Common myeloid progenitor, CD34-positive (primary cell): ENCODE results near the gene C10orf53.

ENCODE experiments used
- CTCF ChIA-PET: fragments of 350-600 bp; sonication (Branson Sonifier 250); formaldehyde crosslinking; loops from one replicate; lab custom pipeline; 2021; ENCODE audit warnings: antibody characterized with exemption; lab: Charles Lee
- POLR2A ChIA-PET: fragments of 350-600 bp; sonication (Branson Sonifier 250); formaldehyde crosslinking; loops from one replicate; lab custom pipeline; 2021; ENCODE audit warnings: antibody characterized with exemption; lab: Charles Lee
- DNase-seq, 3 donors: peaks; one replicate each; pipeline versions ENCODE4 v3.0.0 to v3.0.0-alpha.2; 2013
- H3K27ac ChIP-seq, 2 experiments: 1 replicate in 1 of 2; 2 replicates in 1 of 2; pipeline ENCODE4 v1.7.0; 2013; ENCODE audit warnings: inconsistent platforms in 2 of 2, low read length in 2 of 2, mild to moderate bottlenecking in 2 of 2, low read depth in 1 of 2, moderate library complexity in 1 of 2; ENCODE audit not compliant: severe bottlenecking in 2 of 2, insufficient read depth in 1 of 2, poor library complexity in 1 of 2
- H3K27me3 ChIP-seq, 5 experiments: replicated peaks in 2 of 5; 1 replicate in 3 of 5; 2 replicates in 2 of 5; pipeline versions ENCODE4 v1.6.1 to v1.7.0; 2013; ENCODE audit warnings: low read length in 4 of 5, mild to moderate bottlenecking in 2 of 5, moderate library complexity in 2 of 5, inconsistent platforms in 1 of 5; ENCODE audit not compliant: insufficient read depth in 5 of 5, control insufficient read depth in 4 of 5
- H3K36me3 ChIP-seq, 4 experiments: 1 replicate in 2 of 4; 2 replicates in 2 of 4; pipeline versions ENCODE4 v1.6.1 to v1.7.0; 2013; ENCODE audit warnings: low read length in 3 of 4, control low read depth in 1 of 4, mild to moderate bottlenecking in 1 of 4; ENCODE audit not compliant: control insufficient read depth in 4 of 4, insufficient read depth in 4 of 4
- H3K4me1 ChIP-seq, 4 experiments: 1 replicate in 3 of 4; 2 replicates in 1 of 4; pipeline versions ENCODE4 v1.6.1 to v1.7.1; 2013; ENCODE audit warnings: low read length in 3 of 4, mild to moderate bottlenecking in 3 of 4, control low read depth in 1 of 4, inconsistent platforms in 1 of 4, moderate library complexity in 1 of 4; ENCODE audit not compliant: control insufficient read depth in 4 of 4, insufficient read depth in 4 of 4; ENCODE audit errors: control extremely low read depth in 1 of 4
- H3K4me3 ChIP-seq, 7 experiments: 1 replicate in 4 of 7; 2 replicates in 3 of 7; pipeline versions ENCODE4 v1.5.1 to v1.7.0; 2013; ENCODE audit warnings: mild to moderate bottlenecking in 7 of 7, low read length in 6 of 7, moderate library complexity in 6 of 7, inconsistent platforms in 2 of 7, low read depth in 2 of 7, control low read depth in 1 of 7; ENCODE audit not compliant: insufficient read depth in 4 of 7, control insufficient read depth in 1 of 7; ENCODE audit errors: extremely low read depth in 1 of 7
- H3K9me3 ChIP-seq, 5 experiments: 1 replicate in 4 of 5; 2 replicates in 1 of 5; pipeline versions ENCODE4 v1.6.1 to v1.7.1; 2013; ENCODE audit warnings: low read length in 4 of 5, mild to moderate bottlenecking in 2 of 5, inconsistent platforms in 1 of 5, low read depth in 1 of 5, moderate library complexity in 1 of 5; ENCODE audit not compliant: control insufficient read depth in 4 of 5, insufficient read depth in 2 of 5; ENCODE audit errors: control extremely low read depth in 1 of 5
- WGBS: methylation state at CpG from one replicate; pipeline ENCODE4 v1.1.5; 2013; ENCODE audit not compliant: insufficient coverage; 5-methylcytosine and 5-hydroxymethylcytosine counted together

Gene C10orf53

DNA sequence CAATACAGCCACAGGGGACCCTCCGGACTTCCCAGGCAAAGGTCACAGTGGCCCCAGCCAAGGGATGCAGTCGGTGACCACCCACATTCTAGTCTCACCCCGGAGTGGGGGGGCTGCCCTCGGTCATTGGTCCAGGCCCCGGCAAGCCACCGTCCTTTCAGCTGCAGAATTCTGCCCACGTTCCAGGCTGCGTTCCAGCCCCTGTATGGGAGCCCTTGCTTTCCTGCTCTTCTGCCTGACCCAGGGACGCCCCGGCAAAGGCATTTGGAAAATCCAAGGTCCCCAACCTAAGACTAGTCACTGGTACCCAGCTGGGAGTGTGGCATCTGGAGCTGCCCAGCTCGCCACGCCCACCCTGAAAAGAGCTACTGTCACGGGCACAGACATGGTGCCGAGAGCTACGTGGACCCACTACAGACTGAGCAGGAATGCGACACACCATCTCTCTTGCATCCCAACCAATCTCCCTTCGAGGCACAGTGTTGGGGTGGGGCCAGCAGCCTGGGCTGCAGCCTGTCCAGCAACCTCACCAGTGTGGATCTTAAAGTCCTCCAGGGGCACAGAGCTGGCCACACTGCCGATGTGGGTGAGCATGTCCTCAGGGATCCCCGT is 64.1 kb downstream of the C10orf53 start:
- WGBS, result 90% methylated on average over 17 of the region's 19 CpGs
- CTCF ChIA-PET, result no interaction called here
- no peak overlapping the region for H3K27ac ChIP-seq
- no peaks in the 10 kb centered on the region for H3K9me3 ChIP-seq
- POLR2A ChIA-PET, result no interaction called here
- H3K27me3 ChIP-seq, result peaks cover 0 to 2% (median 0%) of the 10 kb centered on the region in 5 experiments
- DNase-seq, result no peak
- H3K4me1 ChIP-seq, result no peaks in the 10 kb centered on the region
- H3K4me3 ChIP-seq, result no peak overlapping the region
- H3K36me3 ChIP-seq, result no peaks in the 10 kb centered on the region

DNA sequence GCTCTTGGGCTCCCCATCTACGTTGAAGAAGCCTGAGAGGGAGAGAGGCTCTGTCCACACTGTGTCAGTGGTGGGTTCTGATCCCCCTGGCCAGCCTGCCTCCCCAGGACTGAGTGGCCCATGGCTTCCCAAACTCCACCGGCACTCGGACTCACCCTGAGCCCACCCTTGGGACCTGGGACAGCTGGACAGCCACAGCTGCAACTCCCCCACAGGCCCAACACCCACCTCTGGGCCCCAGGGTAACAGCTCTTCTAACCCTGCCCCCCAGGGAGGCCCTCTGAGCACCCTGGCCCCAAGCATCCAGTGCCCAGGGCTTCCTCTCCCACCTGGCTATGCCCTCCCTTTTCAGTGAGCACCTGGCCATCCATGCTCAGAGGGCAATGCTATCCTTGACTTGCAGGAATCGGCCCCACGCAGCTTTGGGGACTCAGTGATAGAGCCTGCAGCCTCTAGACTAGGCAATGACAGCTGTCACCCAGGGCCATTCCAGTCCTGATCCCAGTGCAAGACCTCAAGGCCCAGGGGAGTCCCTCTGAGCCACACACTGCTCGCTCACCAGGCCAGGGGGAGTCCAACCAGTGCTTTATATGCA is 64.7 kb downstream of the C10orf53 start:
- Histone ChIP-seq H3K36me3 (no peaks in the 10 kb centered on the region), H3K27me3 (peaks cover 0 to 2% (median 0%) of the 10 kb centered on the region in 5 experiments), H3K9me3 (no peaks in the 10 kb centered on the region), H3K27ac (no peak overlapping the region), H3K4me1 (no peaks in the 10 kb centered on the region), H3K4me3 (no peak overlapping the region)
- POLR2A ChIA-PET, result no interaction called here
- CTCF ChIA-PET, result no interaction called here
- DNase-seq, result no peak
- 92% methylated on average over 4 of the region's 6 CpGs for WGBS

DNA sequence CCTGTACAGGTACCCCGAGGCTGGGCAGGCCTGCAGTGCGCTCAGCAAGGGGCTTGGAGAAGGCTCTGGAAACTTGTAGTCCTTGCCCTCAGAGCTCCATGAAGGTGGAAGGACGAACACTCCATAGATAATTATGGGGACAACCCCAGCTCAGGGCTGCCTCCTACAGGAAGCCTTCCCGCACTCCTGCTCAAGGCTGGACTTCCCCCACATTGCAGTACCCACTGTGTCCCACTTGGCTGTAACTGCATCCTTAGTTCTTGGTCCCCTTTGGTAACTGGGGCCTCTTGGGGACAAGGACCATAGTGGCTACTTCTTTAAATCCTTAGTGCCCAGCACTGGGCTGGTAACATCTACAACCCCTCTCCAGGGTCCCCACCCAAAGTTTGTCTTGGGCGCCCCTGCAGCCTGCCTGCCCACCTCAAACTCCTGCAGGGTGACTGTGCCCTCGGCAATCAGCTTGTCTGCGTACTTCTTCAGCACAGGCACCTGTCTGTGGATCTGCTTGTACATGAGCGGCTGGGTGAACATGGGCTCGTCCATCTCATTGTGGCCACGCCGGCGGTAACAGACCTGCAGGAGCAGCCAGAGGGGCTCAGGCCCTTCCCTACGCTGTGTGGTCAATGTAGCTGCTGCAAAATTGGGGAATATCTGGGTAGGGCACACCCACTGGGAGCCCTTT is 65.6 kb downstream of the C10orf53 start:
- CTCF ChIA-PET, result no interaction called here
- no peak for DNase-seq
- Histone ChIP-seq H3K4me1 (no peaks in the 10 kb centered on the region), H3K27me3 (peaks cover 0 to 2% (median 0%) of the 10 kb centered on the region in 5 experiments), H3K9me3 (no peaks in the 10 kb centered on the region), H3K27ac (no peak overlapping the region), H3K4me3 (no peak overlapping the region), H3K36me3 (no peaks in the 10 kb centered on the region)
- POLR2A ChIA-PET, result no interaction called here
- 94% methylated on average over 11 of the region's 13 CpGs for WGBS

DNA sequence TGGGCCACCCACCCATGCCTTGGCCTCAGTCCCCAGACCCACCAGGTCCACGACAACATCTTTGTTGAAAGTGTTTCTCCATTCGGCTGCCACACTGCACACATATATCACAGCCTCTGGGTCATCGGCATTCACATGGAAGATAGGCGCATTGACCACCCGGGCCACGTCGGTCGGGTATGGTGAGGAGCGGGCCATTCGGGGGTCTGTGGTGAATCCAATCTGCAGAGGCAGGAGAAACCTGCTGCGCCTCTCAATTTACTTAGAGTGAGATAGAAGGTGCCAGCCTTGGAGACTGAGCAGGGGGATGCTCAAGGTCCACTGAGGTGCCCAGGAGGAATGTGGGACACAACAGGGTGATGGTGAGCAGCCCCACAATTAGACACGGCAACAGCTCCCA is 66.3 kb downstream of the C10orf53 start:
- POLR2A ChIA-PET, result no interaction called here
- Histone ChIP-seq H3K4me3 (no peak overlapping the region), H3K27ac (no peak overlapping the region), H3K9me3 (no peaks in the 10 kb centered on the region), H3K27me3 (peaks cover 0 to 2% (median 0%) of the 10 kb centered on the region in 5 experiments), H3K36me3 (no peaks in the 10 kb centered on the region), H3K4me1 (no peaks in the 10 kb centered on the region)
- CTCF ChIA-PET, result no interaction called here
- DNase-seq, result no peak
- WGBS, result 97% methylated on average over 10 of the region's 12 CpGs

DNA sequence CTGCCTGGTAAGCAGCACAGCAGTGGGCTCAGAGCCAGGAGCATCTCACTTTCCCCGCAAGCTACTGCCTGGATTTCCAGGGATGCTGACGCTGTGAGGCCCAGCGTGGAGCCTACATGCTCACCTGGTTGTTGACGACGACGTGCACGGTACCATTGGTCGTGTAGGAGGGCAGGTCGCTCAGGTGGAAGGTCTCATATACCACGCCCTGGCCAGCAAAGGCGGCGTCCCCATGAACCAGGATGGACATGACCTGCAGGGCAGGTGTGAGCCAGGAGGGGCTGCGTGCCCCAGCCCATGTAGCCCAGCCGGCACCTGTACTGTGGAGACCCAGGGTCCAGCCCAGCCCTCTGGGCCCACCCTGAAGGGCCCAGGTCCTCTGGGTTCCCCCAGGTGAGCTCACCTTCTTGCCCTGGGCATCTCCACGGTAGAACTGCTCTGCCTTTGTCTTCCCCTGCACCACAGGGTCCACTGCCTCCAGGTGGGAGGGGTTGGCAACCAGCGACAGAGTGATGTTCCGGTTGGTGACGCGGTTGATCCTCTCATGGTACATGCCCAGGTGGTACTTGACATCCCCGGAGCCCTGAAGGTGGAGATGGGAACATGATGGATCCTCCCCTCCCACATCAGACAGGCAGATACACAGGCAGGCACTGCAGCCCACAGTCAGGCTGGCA is 67.3 kb downstream of the C10orf53 start:
- H3K4me1 ChIP-seq, result no peaks in the 10 kb centered on the region
- no peak overlapping the region for H3K27ac ChIP-seq
- peaks cover 0 to 6% (median 0%) of the 10 kb centered on the region in 5 experiments for H3K27me3 ChIP-seq
- no peaks in the 10 kb centered on the region for H3K9me3 ChIP-seq
- no peaks in the 10 kb centered on the region for H3K36me3 ChIP-seq
- ChIA-PET POLR2A (no interaction called here), CTCF (no interaction called here)
- WGBS, result 92% methylated on average over 15 of the region's 20 CpGs
- H3K4me3 ChIP-seq, result no peak overlapping the region
- no peak for DNase-seq
